ENCODE data around the gene CD69. TPM values are rescaled to one million over a fixed set of nuclear protein-coding genes. Genes with fewer than 3 reads are reported as not detected.

CD69 gene
- 1 to 10 TPM in 3 of 4 donors, under 1 TPM in 1; 0.93 to 2.7 (median 1.7) TPM for total RNA-seq

DNA sequence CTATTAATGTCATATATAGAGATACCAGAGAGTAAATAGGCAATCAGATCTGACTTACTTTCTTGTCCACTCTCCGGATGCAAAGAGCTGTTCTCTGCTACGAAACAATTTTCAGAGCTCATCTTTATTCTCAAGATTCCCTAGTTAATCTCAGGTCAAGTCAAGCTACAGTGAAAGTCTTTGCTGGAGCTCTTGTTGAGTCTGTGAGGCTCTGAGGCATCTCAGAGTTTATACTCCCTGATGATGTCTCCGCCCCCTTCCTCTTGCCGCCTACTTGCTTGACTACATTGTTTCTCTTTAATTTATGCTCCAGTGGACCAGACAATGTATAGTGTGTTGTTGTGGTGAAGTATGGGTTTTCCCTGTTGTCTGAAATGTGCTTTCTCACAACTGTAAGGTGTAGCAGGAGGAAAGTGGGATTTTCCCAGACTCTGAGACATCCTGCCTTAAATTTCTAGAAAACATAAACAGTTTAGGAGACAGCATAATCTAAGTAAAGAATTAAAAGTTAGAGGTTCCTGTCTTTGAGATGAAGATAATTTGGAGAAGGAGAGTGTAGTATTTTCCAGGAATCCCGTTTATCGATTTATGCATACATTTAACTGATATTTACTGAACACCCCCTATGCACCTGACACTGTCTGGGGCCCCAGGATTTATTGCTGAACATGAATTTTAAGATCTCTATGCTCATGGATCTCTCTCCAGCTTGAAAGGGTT is at the start of gene CD69:
CD69 (minus strand) TSS at position 203 of the 720 bp plus-strand sequence; CDS start at position 122, 81 bp downstream.
- no peak for DNase-seq (ENCODE audit: low spot score in 2 of 2)
- WGBS = 60% methylated on average over 6 of the region's 6 CpGs
- Histone ChIP-seq H3K36me3 (no peaks in the 10 kb centered on the region), H3K4me3 (peak within 1 kb of the TSS; percentile 36), H3K27ac (peak within 1 kb of the TSS; percentile 23), H3K27me3 (no peaks in the 10 kb centered on the region), H3K9me3 (no peaks in the 10 kb centered on the region), H3K4me1 (no peaks in the 10 kb centered on the region)
- peak in 1 of 2 donors; percentile 68 for TF ChIP-seq POLR2A (IDR thresholded peaks at IDR 0.05)
- TF ChIP-seq, protein P1, sequence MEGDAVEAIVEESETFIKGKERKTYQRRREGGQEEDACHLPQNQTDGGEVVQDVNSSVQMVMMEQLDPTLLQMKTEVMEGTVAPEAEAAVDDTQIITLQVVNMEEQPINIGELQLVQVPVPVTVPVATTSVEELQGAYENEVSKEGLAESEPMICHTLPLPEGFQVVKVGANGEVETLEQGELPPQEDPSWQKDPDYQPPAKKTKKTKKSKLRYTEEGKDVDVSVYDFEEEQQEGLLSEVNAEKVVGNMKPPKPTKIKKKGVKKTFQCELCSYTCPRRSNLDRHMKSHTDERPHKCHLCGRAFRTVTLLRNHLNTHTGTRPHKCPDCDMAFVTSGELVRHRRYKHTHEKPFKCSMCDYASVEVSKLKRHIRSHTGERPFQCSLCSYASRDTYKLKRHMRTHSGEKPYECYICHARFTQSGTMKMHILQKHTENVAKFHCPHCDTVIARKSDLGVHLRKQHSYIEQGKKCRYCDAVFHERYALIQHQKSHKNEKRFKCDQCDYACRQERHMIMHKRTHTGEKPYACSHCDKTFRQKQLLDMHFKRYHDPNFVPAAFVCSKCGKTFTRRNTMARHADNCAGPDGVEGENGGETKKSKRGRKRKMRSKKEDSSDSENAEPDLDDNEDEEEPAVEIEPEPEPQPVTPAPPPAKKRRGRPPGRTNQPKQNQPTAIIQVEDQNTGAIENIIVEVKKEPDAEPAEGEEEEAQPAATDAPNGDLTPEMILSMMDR (IDR thresholded peaks at IDR 0.05) = no peak

DNA sequence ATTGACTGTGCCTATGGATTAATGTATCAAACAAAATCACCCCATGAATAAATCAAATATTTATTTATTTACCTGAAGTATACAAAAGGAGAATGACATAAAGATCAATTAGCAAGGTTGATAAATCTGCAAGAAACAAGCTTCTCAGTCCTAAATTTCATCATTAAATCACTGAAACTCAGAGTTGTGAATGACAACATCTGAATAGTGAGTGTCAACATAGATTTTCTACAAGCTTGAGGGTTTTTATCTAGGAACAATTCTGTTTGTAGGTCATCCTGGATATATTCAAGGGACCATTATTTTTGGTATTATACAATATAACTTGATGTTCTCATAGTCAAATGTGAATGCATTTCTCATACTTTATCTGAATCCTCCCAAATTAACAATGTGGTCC is 49.2 kb upstream of the CD69 start:
- peaks cover 5% of the 10 kb centered on the region for H3K4me1 ChIP-seq
- no peak overlapping the region for H3K4me3 ChIP-seq
- H3K27me3 ChIP-seq = peaks cover 2% of the 10 kb centered on the region
- H3K27ac ChIP-seq = no peak overlapping the region
- H3K9me3 ChIP-seq = no peaks in the 10 kb centered on the region
- DNase-seq (ENCODE audit: low spot score in 2 of 2) = no peak
- no peaks in the 10 kb centered on the region for H3K36me3 ChIP-seq
- TF ChIP-seq, protein P1 (IDR thresholded peaks at IDR 0.05) = no peak
- TF ChIP-seq POLR2A (IDR thresholded peaks at IDR 0.05) = no peak
- no peak for TF ChIP-seq EP300 (IDR thresholded peaks at IDR 0.05)
- no peak for TF ChIP-seq POLR2AphosphoS5 (IDR thresholded peaks at IDR 0.05)

DNA sequence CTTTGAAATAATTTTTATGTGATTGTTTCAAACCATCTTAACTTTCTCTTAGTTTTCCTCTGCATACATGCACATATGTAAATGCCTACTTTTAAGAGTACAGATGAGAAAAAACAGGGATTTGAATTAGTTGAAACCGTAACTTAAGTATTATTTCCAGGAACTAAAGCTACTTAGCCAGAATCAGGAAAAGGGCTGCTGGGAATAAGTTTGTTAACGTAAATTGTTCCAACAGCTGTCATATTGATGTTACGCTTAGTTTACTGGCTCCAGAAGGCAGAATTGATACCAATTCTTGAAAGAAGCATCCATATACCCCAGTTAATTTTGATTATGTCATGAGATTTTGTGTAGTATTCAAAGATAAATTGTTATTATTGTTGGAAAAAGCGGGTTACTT is 48.6 kb upstream of the CD69 start:
- WGBS = 73% methylated on average over 4 of the region's 4 CpGs
- DNase-seq (ENCODE audit: low spot score in 2 of 2) = no peak

DNA sequence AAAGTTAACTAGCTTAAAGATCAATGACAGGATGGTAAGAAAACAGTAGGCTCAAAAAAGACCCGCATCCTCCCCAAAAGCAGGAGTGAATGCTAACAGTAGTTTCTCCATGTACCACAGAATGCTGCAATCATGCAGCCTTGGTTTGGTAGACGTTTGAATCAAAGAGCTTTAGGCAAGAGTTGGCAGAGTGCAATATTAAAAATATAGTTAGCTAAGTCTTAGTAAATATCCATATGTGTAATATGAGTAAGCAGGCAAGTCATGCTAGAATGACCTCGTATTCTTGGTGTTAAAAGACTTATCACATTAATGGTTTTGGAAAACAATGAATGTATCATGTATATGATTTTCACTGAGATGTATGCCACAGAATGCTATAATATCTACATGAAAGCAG is 47.8 kb upstream of the CD69 start:
- Histone ChIP-seq H3K36me3 (no peaks in the 10 kb centered on the region), H3K27me3 (no peaks in the 10 kb centered on the region), H3K9me3 (no peaks in the 10 kb centered on the region), H3K4me3 (no peak overlapping the region), H3K4me1 (no peaks in the 10 kb centered on the region), H3K27ac (no peak overlapping the region)
- TF ChIP-seq EP300 (IDR thresholded peaks at IDR 0.05) (no peak), POLR2A (IDR thresholded peaks at IDR 0.05) (no peak), POLR2AphosphoS5 (IDR thresholded peaks at IDR 0.05) (no peak)
- 59% methylated on average over 3 of the region's 3 CpGs for WGBS
- DNase-seq (ENCODE audit: low spot score in 2 of 2) = no peak

More for the DNA sequence above, 48.6 kb upstream of the CD69 start:
- no peaks in the 10 kb centered on the region for H3K9me3 ChIP-seq
- H3K27ac ChIP-seq = no peak overlapping the region
- peaks cover 2% of the 10 kb centered on the region for H3K27me3 ChIP-seq
- no peaks in the 10 kb centered on the region for H3K36me3 ChIP-seq
- peaks cover 5% of the 10 kb centered on the region for H3K4me1 ChIP-seq
- no peak for TF ChIP-seq POLR2A (IDR thresholded peaks at IDR 0.05)
- TF ChIP-seq, protein P1 (IDR thresholded peaks at IDR 0.05) = no peak
- no peak for TF ChIP-seq EP300 (IDR thresholded peaks at IDR 0.05)
- TF ChIP-seq POLR2AphosphoS5 (IDR thresholded peaks at IDR 0.05) = no peak
- H3K4me3 ChIP-seq = no peak overlapping the region

DNA sequence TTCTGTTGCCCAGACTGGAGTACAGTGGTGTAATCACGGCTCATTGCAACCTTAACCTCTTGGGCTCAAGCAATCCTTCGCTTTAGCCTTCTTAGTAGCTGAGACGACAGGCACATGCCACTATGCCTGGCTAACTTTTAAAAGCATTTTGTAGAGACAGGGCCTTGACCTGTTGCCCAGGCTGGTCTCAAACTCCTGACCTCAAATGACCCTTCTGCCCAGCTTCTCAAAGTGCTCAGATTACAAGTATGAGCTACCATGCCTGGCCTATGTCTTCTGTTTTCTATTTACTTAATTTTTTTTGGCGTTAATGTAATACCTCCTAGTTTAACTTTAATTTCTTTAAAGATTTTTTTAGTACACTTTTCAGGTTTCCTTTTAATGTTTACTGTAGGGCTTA is 46.0 kb upstream of the CD69 start:
- Histone ChIP-seq H3K4me1 (no peaks in the 10 kb centered on the region), H3K4me3 (no peak overlapping the region), H3K27ac (no peak overlapping the region), H3K9me3 (no peaks in the 10 kb centered on the region), H3K36me3 (no peaks in the 10 kb centered on the region), H3K27me3 (no peaks in the 10 kb centered on the region)
- DNase-seq (ENCODE audit: low spot score in 2 of 2) = no peak
- WGBS = 76% methylated on average over 4 of the region's 4 CpGs
- TF ChIP-seq POLR2A (IDR thresholded peaks at IDR 0.05) (no peak), EP300 (IDR thresholded peaks at IDR 0.05) (no peak), POLR2AphosphoS5 (IDR thresholded peaks at IDR 0.05) (no peak)
- TF ChIP-seq, protein P1 (IDR thresholded peaks at IDR 0.05) = no peak
